LNCAP (cell line): ENCODE results near the gene CCDC66.

Source experiments
- TF ChIP-seq, protein P1 (sequence below): fragments of 450-650 bp; IDR thresholded peaks from 2 replicates; pipeline ENCODE4 v1.5.1; 2017; ENCODE audit warnings: mild to moderate bottlenecking

Gene CCDC66

DNA sequence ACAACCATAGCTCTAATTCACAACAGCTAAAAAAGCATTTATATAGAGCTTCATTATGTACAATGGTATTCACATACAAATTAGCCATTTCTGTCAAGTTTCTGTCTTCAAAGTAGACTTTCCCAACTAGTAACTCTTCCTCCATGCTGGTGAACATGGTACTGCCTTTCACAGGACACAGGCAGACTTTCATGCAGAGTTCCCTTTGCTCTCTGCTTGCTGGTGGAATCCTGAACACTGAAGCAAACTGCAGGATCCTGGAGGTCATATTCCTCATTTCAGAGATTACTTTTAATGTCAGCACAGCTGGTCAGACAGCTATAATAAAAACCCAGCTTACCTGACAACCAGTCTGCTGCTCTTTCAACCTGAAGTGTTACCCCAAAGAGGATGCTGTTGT lies 72.5 kb downstream of the CCDC66 start:
- TF ChIP-seq, protein P1, sequence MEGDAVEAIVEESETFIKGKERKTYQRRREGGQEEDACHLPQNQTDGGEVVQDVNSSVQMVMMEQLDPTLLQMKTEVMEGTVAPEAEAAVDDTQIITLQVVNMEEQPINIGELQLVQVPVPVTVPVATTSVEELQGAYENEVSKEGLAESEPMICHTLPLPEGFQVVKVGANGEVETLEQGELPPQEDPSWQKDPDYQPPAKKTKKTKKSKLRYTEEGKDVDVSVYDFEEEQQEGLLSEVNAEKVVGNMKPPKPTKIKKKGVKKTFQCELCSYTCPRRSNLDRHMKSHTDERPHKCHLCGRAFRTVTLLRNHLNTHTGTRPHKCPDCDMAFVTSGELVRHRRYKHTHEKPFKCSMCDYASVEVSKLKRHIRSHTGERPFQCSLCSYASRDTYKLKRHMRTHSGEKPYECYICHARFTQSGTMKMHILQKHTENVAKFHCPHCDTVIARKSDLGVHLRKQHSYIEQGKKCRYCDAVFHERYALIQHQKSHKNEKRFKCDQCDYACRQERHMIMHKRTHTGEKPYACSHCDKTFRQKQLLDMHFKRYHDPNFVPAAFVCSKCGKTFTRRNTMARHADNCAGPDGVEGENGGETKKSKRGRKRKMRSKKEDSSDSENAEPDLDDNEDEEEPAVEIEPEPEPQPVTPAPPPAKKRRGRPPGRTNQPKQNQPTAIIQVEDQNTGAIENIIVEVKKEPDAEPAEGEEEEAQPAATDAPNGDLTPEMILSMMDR = no peak

GRCh38 chr3:56630966-56631365 lies 74.0 kb downstream of the CCDC66 start:
- TF ChIP-seq, protein P1 = no peak

- TF ChIP-seq, protein P1 = no peak
Measured at GRCh38 chr3:56633181-56633580, 76.2 kb downstream of the CCDC66 start.

DNA sequence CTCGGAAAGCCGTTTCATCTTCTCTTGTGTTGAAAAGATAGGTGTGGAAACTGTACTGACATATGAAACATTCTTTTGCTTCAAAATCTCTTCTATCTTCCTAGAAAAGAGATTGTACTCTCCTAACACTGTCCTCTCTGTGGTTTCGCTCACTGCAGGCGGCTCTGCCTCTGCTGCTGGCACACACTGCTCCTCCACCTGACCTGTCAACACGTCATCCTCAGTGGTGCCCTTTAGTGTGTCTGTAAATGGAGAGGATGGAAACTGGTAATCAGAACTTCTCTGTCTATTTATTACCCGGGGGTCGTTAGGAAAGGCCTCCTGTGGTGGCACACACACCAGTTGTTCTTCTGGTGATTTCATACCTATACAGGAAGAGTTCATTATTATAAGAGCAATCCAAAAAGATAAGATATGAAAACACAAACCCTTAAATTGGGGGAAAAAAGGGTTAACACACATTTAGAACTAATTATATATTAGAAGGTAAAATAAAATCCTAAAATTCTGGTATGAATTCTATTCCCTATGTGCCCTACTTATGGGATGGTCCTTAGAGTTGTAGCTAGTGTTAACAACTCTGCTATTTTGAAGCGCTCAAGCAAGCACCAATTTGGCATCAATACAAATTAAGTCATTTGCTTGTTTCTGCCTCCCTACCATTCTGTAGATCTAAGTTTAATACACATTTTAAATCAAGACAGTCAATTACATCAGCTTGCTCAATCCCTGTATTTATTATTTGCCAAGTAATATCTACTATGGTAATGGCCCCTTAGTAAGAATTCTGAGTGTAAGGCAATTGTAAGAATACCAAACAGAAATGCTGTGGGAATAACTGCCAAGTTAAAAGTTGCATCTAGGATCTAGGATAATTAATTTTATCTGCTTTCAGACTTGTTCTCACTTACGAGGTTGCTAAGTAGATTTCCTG lies 76.9 kb downstream of the CCDC66 start:
- TF ChIP-seq, protein P1 = no peak

GRCh38 chr3:56645407-56645806 lies 88.4 kb downstream of the CCDC66 start:
- TF ChIP-seq, protein P1 = no peak

DNA sequence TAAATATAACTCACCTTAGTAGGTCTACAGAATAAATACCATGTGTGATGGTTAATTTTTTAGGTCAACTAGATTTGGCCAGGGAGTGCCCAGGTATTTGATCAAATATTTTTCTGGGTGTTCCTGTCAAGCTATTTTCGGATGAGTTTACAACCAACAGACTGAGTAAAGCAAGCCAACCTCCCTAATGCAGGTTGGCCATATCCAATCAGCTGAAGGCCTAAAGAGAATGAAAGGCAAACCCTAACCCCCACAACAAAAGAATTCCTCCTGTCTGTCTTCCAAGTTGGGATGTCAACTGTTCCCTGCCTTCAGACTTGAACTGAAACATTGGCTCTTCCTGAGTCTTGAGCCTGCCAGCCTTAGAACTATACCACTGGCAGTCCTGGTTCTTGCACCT lies 97.5 kb downstream of the CCDC66 start:
- TF ChIP-seq, protein P1 = no peak

- TF ChIP-seq, protein P1 = no peak
Measured at GRCh38 chr3:56655709-56656108, 98.7 kb downstream of the CCDC66 start.
